Neural progenitor cell (in vitro differentiated cells): ENCODE measurements around the gene WDR86. TPM values are rescaled to one million over a fixed set of nuclear protein-coding genes. Genes with fewer than 3 reads are reported as not detected.

Experiments
- DNase-seq: peaks from one replicate; pipeline ENCODE4 v3.0.0-alpha.2; 2016; ENCODE audit warnings: low spot score
- H2AFZ ChIP-seq: fragments of 200-600 bp; sonication (generic); replicated peaks from 2 replicates; pipeline ENCODE4 v1.6.1; 2016; ENCODE audit warnings: antibody characterized with exemption
- H3F3A ChIP-seq: fragments of 200-600 bp; sonication (generic); 2 replicates; pipeline ENCODE4 v1.6.1; 2016; ENCODE audit warnings: antibody characterized with exemption, low read depth
- H3K27ac ChIP-seq: fragments of 200-600 bp; sonication (generic); 2 replicates; pipeline ENCODE4 v1.5.1; 2016; ENCODE audit warnings: mild to moderate bottlenecking
- H3K27me3 ChIP-seq: fragments of 200-600 bp; sonication (generic); 2 replicates; pipeline ENCODE4 v1.6.1; 2016; ENCODE audit warnings: mild to moderate bottlenecking, moderate library complexity
- H3K36me3 ChIP-seq: fragments of 200-600 bp; sonication (generic); 2 replicates; pipeline ENCODE4 v1.5.1; 2016
- H3K4me1 ChIP-seq: fragments of 200-600 bp; sonication (generic); 2 replicates; pipeline ENCODE4 v1.6.1; 2016; ENCODE audit warnings: mixed run types
- H3K4me2 ChIP-seq: fragments of 200-600 bp; sonication (generic); 2 replicates; pipeline ENCODE4 v1.6.1; 2016
- H3K4me3 ChIP-seq: fragments of 200-600 bp; sonication (generic); 2 replicates; pipeline ENCODE4 v1.5.1; 2016
- H3K79me2 ChIP-seq: fragments of 200-600 bp; sonication (generic); 2 replicates; pipeline ENCODE4 v1.6.1; 2016; ENCODE audit warnings: low read depth
- H3K9ac ChIP-seq: fragments of 200-600 bp; sonication (generic); 2 replicates; pipeline ENCODE4 v1.6.1; 2016
- H3K9me3 ChIP-seq: fragments of 200-600 bp; sonication (generic); 2 replicates; pipeline ENCODE4 v1.5.1; 2016; ENCODE audit warnings: low read depth
- H4K20me1 ChIP-seq: fragments of 200-600 bp; sonication (generic); 2 replicates; pipeline ENCODE4 v1.6.1; 2016; ENCODE audit warnings: low read depth
- H3K27ac Mint-ChIP-seq: 3 replicates; pipeline ENCODE4 v1.8.0; 2021; ENCODE audit warnings: mixed read lengths
- H3K27me3 Mint-ChIP-seq: 2 replicates; pipeline ENCODE4 v1.8.0; 2022; ENCODE audit warnings: low read depth, mild to moderate bottlenecking, inconsistent platforms, moderate library complexity, mixed read lengths; ENCODE audit not compliant: insufficient read depth
- H3K36me3 Mint-ChIP-seq: 3 replicates; pipeline ENCODE4 v1.8.0; 2021; ENCODE audit warnings: mixed read lengths
- H3K4me1 Mint-ChIP-seq: 3 replicates; pipeline ENCODE4 v1.8.0; 2021; ENCODE audit warnings: mixed read lengths
- H3K4me3 Mint-ChIP-seq: 3 replicates; pipeline ENCODE4 v1.8.0; 2021; ENCODE audit warnings: mild to moderate bottlenecking, moderate library complexity, mixed read lengths
- H3K9me3 Mint-ChIP-seq: 3 replicates; pipeline ENCODE4 v1.8.0; 2020; ENCODE audit warnings: mixed read lengths
- EZH2 ChIP-seq: fragments of 200-600 bp; sonication (generic); IDR thresholded peaks from 2 replicates; pipeline ENCODE4 v1.6.1; 2017; ENCODE audit warnings: antibody characterized with exemption, mild to moderate bottlenecking, moderate library complexity
- EZH2phosphoT487 ChIP-seq: fragments of 200-600 bp; sonication (generic); IDR thresholded peaks from 2 replicates; pipeline ENCODE4 v1.6.1; 2017; ENCODE audit warnings: antibody characterized with exemption
- total RNA-seq: library from RNA; depleted of rRNA; stranded (reverse); fragments of >200 nt; gene quantifications from 2 replicates; pipeline ENCODE4 v1.2.3, GENCODE V29; 2015; ENCODE audit warnings: low replicate concordance
- TF ChIP-seq, protein P1 (sequence below): fragments of 200-600 bp; sonication (generic); IDR thresholded peaks from 2 replicates; pipeline ENCODE4 v1.5.1; 2017; ENCODE audit warnings: antibody characterized with exemption, mild to moderate bottlenecking

The WDR86 gene
- total RNA-seq, 1 donor from 2014 or later: 15.0 TPM

DNA sequence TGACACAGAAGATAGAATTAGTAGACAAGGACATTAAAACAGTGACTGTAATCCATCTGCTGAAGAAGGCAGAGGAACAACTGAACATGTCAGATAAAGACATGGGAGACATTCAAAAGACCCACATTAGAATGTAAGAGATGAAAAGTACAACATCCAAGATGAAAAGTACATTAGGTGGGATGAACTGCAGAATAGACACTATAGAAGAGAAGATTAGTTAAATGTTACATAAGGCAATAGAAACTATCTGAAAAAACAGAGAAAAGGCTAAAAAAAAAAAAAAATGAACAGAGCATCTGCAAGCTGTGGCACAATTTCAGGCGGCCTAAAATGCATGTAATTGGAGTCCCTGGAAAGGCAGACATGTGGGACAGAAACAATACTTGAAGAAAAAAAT lies 46.7 kb downstream of the WDR86 start:
- Histone ChIP-seq H3K4me2 (no peak overlapping the region), H2AFZ (no peak overlapping the region), H3K79me2 (no peaks in the 10 kb centered on the region), H3F3A (peaks cover 11% of the 10 kb centered on the region), H3K4me1 (no peaks in the 10 kb centered on the region), H3K27ac (no peak overlapping the region), H3K9ac (no peak overlapping the region), H3K9me3 (no peaks in the 10 kb centered on the region), H4K20me1 (peaks cover under 1% of the 10 kb centered on the region), H3K27me3 (no peaks in the 10 kb centered on the region), H3K4me3 (no peak overlapping the region), H3K36me3 (peaks cover 17% of the 10 kb centered on the region)
- DNase-seq: no peak
- no peaks in the 10 kb centered on the region for H3K9me3 Mint-ChIP-seq
- no peak overlapping the region for H3K27ac Mint-ChIP-seq
- peaks cover 3% of the 10 kb centered on the region for H3K27me3 Mint-ChIP-seq
- TF ChIP-seq EZH2phosphoT487 (no peak), EZH2 (no peak)
- TF ChIP-seq, protein P1, sequence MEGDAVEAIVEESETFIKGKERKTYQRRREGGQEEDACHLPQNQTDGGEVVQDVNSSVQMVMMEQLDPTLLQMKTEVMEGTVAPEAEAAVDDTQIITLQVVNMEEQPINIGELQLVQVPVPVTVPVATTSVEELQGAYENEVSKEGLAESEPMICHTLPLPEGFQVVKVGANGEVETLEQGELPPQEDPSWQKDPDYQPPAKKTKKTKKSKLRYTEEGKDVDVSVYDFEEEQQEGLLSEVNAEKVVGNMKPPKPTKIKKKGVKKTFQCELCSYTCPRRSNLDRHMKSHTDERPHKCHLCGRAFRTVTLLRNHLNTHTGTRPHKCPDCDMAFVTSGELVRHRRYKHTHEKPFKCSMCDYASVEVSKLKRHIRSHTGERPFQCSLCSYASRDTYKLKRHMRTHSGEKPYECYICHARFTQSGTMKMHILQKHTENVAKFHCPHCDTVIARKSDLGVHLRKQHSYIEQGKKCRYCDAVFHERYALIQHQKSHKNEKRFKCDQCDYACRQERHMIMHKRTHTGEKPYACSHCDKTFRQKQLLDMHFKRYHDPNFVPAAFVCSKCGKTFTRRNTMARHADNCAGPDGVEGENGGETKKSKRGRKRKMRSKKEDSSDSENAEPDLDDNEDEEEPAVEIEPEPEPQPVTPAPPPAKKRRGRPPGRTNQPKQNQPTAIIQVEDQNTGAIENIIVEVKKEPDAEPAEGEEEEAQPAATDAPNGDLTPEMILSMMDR: no peak
- no peak overlapping the region for H3K4me3 Mint-ChIP-seq
- H3K4me1 Mint-ChIP-seq: peaks cover 2% of the 10 kb centered on the region
- peaks cover 36% of the 10 kb centered on the region for H3K36me3 Mint-ChIP-seq

DNA sequence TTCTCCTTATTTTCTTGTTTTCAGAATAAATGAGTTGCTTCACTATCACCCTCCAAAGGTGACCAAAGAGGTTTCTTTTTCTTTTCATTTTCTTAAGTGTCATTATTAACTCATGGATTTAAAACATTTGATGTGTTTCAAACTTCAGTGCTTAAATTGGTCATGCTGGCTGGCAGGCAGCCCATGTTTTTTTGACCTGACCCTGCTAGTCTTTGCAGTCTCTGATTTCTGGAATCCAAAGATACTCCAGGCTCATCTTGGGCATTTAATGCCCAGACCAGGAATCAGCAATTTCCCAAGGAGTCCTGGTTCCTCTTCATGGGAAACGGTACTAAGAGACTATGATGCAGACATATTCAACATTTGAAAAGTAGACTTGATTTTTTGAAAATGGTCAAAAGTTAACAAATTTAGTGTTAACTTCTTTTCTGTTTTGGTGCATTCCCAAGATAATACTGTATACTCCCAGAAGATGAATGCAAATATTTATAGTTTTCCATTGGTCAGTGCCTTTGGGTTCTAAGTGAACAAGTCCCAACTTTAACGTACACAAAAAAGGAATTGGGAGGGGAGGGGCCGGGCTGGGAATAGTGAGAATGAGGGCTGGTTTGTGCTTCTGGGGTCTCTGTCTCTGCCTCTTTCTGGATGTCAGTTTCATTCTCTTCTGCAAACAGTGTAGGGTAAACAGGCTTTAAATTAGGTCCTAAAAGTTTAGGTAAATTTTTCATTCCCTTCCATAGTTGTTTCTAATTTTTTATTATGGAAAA lies 48.5 kb downstream of the WDR86 start:
- Histone ChIP-seq H4K20me1 (no peaks in the 10 kb centered on the region), H3K79me2 (no peaks in the 10 kb centered on the region), H3K4me3 (no peak overlapping the region), H3K27ac (no peak overlapping the region), H3K9me3 (no peaks in the 10 kb centered on the region), H3K9ac (no peak overlapping the region), H3K4me2 (no peak overlapping the region), H2AFZ (no peak overlapping the region), H3K36me3 (peaks cover 19% of the 10 kb centered on the region), H3K27me3 (no peaks in the 10 kb centered on the region), H3F3A (peaks cover 7% of the 10 kb centered on the region), H3K4me1 (no peaks in the 10 kb centered on the region)
- H3K27me3 Mint-ChIP-seq: peaks cover 2% of the 10 kb centered on the region
- no peak overlapping the region for H3K27ac Mint-ChIP-seq
- H3K4me3 Mint-ChIP-seq: no peak overlapping the region
- peaks cover 43% of the 10 kb centered on the region for H3K36me3 Mint-ChIP-seq
- TF ChIP-seq, protein P1: no peak
- TF ChIP-seq EZH2 (no peak), EZH2phosphoT487 (no peak)
- no peak for DNase-seq
- no peaks in the 10 kb centered on the region for H3K9me3 Mint-ChIP-seq
- H3K4me1 Mint-ChIP-seq: no peaks in the 10 kb centered on the region

DNA sequence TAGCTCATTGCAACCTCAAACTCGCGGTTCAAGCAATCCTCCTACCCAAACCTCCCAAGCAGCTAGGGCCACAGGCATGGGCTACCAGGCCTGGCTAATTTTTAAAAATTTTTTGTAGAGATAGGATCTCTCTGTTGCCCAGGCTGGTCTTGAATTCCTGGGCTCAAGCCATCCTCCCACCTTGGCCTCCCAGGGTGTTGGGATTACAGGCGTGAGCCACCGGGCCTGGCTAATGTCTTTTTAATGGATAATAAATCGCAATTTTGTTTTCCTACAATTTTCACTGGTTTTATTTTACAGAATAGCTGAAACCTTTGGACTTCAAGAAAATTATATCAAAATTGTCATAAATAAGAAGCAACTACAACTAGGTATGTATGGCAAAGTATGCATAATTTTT lies 57.3 kb downstream of the WDR86 start:
- Histone ChIP-seq H3K4me2 (no peak overlapping the region), H3K27me3 (no peaks in the 10 kb centered on the region), H4K20me1 (peaks cover 11% of the 10 kb centered on the region), H3K9me3 (no peaks in the 10 kb centered on the region), H3K4me1 (no peaks in the 10 kb centered on the region), H3K27ac (no peak overlapping the region), H2AFZ (no peak overlapping the region), H3K36me3 (no peaks in the 10 kb centered on the region), H3K4me3 (no peak overlapping the region), H3K9ac (no peak overlapping the region), H3K79me2 (no peaks in the 10 kb centered on the region), H3F3A (peaks cover 9% of the 10 kb centered on the region)
- no peak for TF ChIP-seq EZH2phosphoT487
- TF ChIP-seq, protein P1: no peak
- TF ChIP-seq EZH2: no peak
- no peak for DNase-seq
- Mint-ChIP-seq H3K27me3 (peaks cover 2% of the 10 kb centered on the region), H3K4me1 (peaks cover 7% of the 10 kb centered on the region), H3K36me3 (peaks cover 16% of the 10 kb centered on the region), H3K4me3 (no peak overlapping the region), H3K27ac (no peak overlapping the region), H3K9me3 (no peaks in the 10 kb centered on the region)
